Activated CD4-positive, CD25-positive, alpha-beta regulatory T cell treated with anti-CD3 and anti-CD28 coated beads, Interleukin-2, amount 50 U/mL, for 16 hours (primary cell): ENCODE results near the gene CMTM7.

Source experiments
- DNase-seq: peaks from one replicate; pipeline ENCODE4 v3.0.0-alpha.2; 2020; ENCODE audit warnings: low read depth, low spot score

CMTM7 gene

DNA sequence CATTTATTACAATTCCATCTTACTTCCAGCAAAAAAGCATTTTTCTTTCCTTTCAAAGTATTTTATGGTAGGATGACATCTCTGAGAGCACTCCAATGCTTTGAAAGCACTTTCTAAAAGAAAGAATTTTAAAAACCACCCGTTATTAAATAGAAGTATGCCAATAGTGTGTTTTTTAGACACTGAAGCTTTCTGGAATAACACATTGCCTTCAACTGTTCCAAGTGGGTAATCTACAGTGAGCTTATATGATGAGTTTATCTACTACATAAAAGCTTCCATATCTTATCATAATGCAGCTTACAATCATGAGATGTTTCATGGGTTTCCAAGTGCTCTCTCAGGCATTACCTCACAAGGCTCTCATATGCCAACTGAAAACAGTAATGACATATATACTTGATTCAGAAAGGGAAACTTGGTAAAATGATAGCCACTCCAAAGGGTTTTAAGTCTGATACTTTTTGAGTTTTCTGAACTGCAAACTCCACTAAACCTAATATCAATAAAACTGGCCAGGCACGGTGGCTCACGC, 96.9 kb downstream of the CMTM7 start:
- DNase-seq, result no peak

DNA sequence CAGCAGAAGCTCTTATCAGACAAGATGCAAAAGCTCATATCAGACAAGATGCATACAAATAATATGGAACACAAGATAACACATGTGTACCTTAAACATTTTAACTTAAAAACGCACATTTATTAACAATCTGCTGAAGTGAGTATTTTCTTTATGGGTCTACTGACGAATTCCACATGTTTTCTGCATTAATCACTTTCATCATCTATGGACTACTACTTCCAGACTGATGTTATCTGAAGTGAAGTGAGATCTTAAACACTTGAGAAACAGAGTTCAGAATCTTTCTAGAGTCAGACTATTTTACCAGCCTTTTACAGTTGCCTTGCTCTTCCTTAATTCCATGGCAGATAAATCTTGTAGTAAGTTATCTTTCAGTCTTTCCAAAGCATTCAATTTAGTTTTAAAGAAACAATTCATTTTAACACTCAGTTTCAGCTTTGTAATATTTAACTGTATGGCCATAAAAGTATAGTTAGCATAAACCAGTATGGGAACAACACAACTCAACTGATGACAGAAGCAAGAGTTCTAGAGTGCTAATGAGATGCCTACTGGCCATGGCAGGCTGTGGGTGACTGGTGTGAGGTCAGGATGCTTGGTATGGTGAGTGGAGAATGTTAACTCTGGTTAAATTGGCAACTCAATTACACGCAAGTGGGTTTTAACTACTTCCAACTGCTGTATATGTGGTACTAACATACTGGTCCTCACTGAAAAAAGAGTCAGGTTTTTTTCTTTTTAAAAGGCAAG, 101.2 kb downstream of the CMTM7 start:
- DNase-seq, result no peak

DNA sequence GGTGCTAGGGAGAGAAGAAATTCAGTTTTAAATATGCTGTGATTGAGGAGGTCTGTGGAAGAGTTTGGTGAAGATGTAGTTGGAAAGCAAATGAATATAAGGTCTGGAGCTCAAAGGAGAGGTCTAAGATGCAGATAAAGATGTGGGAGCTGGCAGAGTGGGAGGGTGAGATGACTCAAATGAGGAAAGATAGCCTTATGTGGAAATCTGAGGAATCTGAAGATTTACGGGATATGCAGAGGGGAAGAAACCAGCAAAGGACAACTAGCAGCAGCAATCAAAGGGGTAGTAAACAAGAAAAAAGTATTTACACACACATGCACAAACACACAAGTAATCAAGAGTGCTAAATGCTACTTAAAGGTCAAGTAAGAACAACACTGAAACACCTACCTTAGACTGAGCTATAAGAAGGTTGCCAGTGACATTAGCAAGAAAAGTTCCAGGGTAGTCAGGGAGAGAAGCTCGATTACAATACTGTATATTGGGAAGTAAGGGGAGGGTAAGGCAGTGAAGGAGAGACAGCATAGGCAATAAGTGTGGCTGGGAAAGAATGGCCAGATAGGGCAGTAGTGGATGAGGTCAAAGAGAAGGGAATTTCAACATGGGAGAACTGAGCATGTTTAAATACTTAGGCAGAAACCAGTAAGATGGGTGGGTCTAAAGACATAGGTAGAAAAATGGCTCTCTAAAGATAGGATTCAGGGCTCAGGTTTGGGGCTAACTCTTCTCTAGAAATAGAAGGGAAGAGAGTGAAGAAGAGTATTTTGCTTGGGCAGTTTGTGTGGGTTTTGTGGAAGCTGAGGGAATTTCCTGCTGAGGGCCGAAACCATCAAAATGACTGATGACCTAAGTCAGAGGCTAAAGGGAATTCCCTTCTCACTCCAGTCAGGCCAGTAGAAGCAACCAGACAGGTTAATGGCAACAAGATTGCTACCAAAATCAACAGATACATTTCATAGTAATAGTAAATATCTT, 102.1 kb downstream of the CMTM7 start:
- no peak for DNase-seq

DNA sequence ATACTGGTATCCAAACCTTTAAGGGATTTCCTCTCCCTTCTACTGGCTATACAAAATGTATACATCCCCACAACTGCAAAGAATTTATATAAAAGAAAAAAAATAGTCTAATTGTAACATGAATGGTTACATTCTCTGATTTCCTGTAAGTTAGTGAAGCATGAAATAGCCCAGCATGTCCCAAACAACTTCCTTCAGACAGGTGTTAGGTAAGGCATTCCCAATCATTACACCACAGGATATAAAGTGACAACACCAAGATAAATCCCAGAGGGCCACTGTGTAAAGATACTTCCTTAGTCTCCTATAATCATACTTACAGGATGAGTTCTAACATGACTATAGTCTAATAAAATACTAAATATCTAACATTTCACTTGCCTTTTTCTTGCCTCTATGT, 103.4 kb downstream of the CMTM7 start:
- no peak for DNase-seq

DNA sequence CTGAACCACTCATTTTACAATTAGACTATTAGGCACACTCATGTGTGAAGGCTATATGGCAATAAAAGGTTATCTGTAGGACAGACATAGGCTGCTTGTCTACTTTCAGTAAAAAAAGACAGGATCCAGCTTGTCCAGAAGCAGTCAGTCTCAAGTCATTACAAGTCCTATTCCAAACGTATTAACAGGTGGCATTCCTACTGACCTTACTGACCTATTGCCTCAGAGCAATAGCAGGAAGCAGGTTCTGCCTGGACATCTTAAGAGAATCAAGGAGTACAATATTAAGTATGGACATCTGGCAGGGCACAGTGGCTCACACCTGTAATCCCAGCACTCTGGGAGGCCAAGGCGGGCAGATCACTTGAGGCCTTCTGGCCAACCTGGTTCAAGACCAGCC, 104.0 kb downstream of the CMTM7 start:
- DNase-seq, result no peak

DNA sequence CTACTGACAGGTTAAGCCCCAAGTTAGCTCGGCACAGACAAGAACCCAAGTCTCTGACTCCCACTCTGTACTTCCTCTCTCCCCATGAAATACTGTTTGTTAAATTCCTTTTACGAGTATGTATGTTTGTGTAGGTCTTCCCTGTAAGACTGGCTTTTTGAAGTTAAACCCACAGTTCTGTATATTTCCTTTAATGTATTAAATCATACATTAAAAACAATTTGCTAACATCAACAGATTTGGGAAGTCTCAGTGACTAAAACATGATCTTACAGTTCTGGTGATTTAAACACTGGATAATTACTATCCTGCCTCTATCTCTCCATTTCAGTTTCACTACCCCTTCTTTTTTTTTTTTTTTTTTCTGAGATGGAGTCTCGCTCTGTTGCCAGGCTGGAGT, 106.6 kb downstream of the CMTM7 start:
- DNase-seq, result no peak

DNA sequence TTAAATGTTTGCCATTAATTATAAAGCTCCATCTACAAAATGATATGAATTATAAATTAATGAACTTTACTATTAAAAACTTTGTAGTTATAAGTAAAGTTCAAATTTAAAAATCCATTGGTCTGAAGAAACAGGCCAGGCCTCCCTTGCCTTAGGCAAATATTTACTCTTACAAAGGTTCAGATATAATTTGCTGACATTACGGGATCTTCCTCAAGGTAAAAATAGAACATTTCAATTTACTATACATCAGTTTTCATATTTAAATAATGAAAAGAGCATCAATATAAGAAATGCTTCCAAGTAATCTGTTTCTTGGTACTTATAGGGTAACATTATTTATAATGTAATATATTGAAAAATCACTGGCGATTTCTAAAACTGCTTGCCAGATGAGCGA, 107.3 kb downstream of the CMTM7 start:
- DNase-seq, result no peak

DNA sequence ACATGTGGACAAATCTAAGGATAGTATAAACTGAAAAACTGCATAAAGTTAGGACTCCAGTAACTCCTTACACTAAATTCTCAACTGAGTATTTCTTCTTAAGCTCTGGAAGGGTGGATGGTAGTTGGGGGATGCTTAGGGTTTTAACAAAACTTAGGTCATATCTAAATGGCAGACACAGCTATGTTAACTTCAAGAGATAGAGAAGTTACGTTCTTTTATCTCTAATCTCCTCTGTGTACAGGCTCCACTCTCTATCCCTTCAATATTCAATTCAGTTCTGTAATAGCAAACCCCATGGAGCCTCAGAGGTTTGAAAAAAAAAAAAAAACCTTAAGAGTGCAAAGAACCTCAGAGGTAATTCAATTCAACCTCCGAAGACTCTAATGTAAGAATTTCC, 107.9 kb downstream of the CMTM7 start:
- no peak for DNase-seq

DNA sequence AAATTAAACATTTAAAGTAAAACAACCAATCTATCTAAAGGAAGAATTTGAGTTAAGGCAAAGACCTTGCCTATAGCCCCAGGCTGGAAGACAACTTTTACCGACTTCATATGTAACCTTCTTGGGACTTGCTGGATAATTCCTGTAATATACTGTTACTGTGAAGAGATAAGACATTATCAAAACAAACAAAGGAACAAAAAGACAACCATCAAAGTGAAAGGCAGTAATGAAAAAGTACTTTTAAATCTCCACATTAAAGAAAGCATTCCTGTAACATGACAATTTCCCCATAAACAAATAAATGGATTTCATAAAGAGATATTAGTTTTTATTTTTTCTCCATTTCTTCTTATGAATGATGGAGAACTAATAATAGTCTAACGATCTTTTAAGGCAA, 108.6 kb downstream of the CMTM7 start:
- DNase-seq, result no peak

DNA sequence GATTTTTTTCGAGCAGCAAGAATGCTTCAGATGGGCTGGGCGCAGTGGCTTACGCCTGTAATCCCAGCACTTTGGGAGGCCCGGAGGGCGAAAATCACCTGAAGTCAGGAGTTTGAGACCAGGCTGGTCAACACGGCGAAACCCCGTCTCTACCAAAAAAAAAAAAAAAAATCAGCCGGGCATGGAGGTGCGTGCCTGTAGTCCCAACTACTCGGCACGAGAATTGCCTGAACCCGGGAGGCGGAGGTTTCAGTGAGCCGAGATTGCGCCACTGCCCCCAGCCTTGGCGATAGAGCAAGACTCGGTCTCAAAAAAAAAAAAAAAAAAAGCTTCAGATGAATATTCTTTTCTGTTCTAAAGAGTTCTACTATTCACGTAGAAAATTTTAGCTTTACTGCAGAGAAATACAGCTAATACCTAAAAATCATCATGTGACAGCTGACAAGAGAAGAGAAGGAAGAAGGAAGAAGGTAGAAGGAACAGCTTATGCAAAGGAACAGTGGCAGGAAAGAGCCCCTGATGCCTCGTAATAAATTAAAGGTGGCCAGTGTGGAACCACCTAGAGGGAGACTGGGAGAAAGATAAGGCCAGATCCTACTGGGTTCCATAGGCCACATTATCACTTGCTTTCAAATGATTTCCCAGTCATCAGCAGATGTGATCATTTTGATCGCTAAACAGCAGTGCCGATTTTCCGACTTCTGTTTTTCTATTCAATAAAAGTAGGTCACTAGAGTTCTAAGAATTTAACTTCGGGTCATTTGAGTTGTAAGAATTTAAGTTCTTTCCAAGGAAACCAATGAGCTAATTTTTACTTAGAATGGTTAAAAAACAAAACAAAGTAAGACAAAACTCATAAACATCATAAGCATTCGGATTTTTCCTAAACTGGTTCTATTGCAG, 109.5 kb downstream of the CMTM7 start:
- DNase-seq, result no peak

DNA sequence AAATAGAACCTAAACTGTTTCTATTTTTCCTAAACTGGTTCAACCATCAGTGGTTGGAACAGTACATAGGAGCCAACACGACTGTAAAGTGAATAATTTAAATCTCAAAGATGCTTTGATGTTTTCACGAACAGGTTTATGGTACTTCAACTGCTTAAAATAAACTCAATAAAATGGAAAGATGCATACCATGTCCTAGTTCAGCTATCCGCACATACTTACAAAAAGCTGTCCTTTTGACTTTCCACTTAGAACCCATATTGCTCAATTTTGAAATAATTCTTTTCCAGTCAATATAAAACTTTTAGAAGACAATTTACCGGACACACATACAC, 110.1 kb downstream of the CMTM7 start:
- no peak for DNase-seq

DNA sequence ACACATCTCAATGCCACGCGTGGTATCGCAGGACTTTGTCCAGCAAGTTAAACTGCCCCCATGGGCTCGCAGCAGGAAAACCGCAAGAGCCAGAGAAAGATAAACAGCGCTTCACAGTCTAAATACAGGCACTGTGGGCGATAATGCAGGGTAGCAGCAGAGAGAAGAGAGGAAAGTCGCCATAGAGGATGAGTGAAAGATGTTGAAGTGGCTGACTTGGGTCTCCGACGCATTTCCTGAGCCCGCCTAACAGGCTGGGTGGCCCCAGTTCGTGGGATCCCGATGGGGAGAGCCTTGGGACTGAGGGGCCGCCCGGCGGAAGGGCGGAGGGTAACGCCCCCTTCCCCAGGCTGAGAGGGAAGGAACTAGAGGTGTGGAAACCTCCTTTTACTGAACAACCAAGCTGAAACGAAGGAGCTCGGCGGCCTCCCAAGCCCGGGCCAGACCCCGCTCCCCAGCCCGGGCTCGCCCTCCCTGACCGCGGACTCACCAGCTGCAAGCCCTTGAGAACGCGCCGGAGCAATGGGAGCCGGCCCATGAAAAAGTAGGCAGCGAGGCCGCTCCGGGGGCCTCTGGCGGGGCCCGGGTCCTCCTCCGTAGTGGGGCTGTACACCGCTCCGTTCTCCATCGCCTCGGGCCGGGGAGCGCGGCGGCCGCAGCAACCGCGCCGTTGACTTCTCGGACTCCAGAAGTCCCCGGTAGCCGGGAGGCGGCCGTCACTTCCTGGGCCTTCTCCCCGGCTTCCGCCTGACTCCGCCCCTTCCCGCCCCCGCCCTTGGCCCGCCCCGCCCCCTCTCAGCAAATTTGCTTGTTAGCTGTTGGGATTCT, 110.7 kb downstream of the CMTM7 start, which contains the start of gene CMTM6:
Gene CMTM6 (minus strand): TSS at position 735 of the 828 bp plus-strand sequence. CDS start 107 bp downstream, at position 628.
- DNase-seq, result peak; percentile 55

DNA sequence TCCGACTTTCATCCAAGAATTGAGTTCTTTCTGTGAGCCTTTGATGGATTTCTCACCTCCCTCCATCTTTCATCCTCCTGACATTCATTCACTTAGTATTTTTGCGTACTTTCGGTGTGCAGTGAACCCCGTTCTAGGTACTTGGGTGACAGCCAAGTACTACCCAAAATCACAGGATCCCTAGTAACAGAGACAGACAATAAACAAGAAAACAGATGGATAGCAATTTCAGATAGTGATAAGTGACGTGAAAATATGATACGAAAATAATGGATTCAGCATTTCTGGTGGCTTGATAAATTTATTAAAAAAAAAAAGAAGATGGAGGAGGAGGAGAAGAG, 111.3 kb downstream of the CMTM7 start:
- no peak for DNase-seq
